H1 (cell line): ENCODE results near the gene MFAP4. TPM values are rescaled to one million over a fixed set of nuclear protein-coding genes. Genes with fewer than 3 reads are reported as not detected.

Experiments
- CTCF ChIA-PET: fragments of 300-600 bp; sonication (Branson Sonifier 250); formaldehyde crosslinking; loops from one replicate; lab custom pipeline; 2021; ENCODE audit not compliant: partially characterized antibody; lab: Charles Lee
- POLR2A ChIA-PET: fragments of 300-600 bp; sonication (Branson Sonifier 250); formaldehyde crosslinking; loops from one replicate; lab custom pipeline; 2021; ENCODE audit warnings: inconsistent platforms; ENCODE audit not compliant: partially characterized antibody; lab: Charles Lee
- DNase-seq, 2 experiments: peaks; one replicate each; pipeline versions ENCODE4 v3.0.0 to v3.0.0-alpha.2; 2010 to 2022; ENCODE audit warnings: low spot score in 2 of 2, low read depth in 1 of 2, mixed read lengths in 1 of 2
- FAIRE-seq: peaks from 2 replicates; lab custom pipeline; 2011; peaks lifted over from hg19 to GRCh38; lab: Jason Lieb, UNC
- H2AFZ ChIP-seq: 2 replicates; pipeline ENCODE4 v1.8.1; 2012; ENCODE audit warnings: low read length, inconsistent platforms
- H2AK5ac ChIP-seq: 2 replicates; pipeline ENCODE4 v1.6.1; 2013; ENCODE audit warnings: low read depth, low read length
- H2BK120ac ChIP-seq: replicated peaks from 2 replicates; pipeline ENCODE3; 2013; ENCODE audit warnings: low read depth, low read length, inconsistent platforms
- H2BK12ac ChIP-seq: 2 replicates; pipeline ENCODE4 v1.6.1; 2013; ENCODE audit warnings: low read depth, low read length
- H2BK15ac ChIP-seq: 2 replicates; pipeline ENCODE4 v1.6.1; 2013; ENCODE audit warnings: low read length
- H2BK20ac ChIP-seq: 2 replicates; pipeline ENCODE4 v1.6.1; 2013; ENCODE audit warnings: low read length
- H2BK5ac ChIP-seq: 2 replicates; pipeline ENCODE4 v1.6.1; 2013; ENCODE audit warnings: low read depth, low read length
- H3K14ac ChIP-seq: 2 replicates; pipeline ENCODE4 v1.6.1; 2013; ENCODE audit warnings: inconsistent platforms; ENCODE audit not compliant: insufficient read length
- H3K18ac ChIP-seq: 2 replicates; pipeline ENCODE4 v1.6.1; 2013; ENCODE audit warnings: low read length; ENCODE audit errors: extremely low read depth
- H3K23ac ChIP-seq: 2 replicates; pipeline ENCODE4 v1.6.1; 2013; ENCODE audit warnings: inconsistent platforms; ENCODE audit not compliant: insufficient read length
- H3K23me2 ChIP-seq: 2 replicates; pipeline ENCODE4 v1.6.1; 2013; ENCODE audit warnings: low read depth, low read length
- H3K27ac ChIP-seq: 2 replicates; pipeline ENCODE4 v1.6.1; 2011; ENCODE audit warnings: low read depth, low read length, inconsistent platforms
- H3K27me3 ChIP-seq, 4 experiments: replicated peaks in 1 of 4; 1 replicate in 1 of 4; 2 replicates in 3 of 4; pipeline versions ENCODE4 v1.6.1 to v1.8.1; 2011 to 2013; ENCODE audit warnings: low read length in 3 of 4, mild to moderate bottlenecking in 3 of 4, inconsistent platforms in 2 of 4, mixed read lengths in 2 of 4, moderate library complexity in 1 of 4; ENCODE audit not compliant: control insufficient read depth in 3 of 4, insufficient read depth in 3 of 4; ENCODE audit errors: extremely low read depth in 1 of 4
- H3K36me3 ChIP-seq, 4 experiments: 2 replicates each; pipeline versions ENCODE4 v1.6.1 to v1.8.1; 2011 to 2013; ENCODE audit warnings: mild to moderate bottlenecking in 4 of 4, low read length in 3 of 4, moderate library complexity in 2 of 4, control low read depth in 1 of 4, inconsistent platforms in 1 of 4; ENCODE audit not compliant: insufficient read depth in 4 of 4, control insufficient read depth in 2 of 4
- H3K4ac ChIP-seq: replicated peaks from 2 replicates; pipeline ENCODE3; 2013; ENCODE audit warnings: low read length, low read depth, mixed read lengths, inconsistent platforms; ENCODE audit not compliant: insufficient read length
- H3K4me1 ChIP-seq, 4 experiments: replicated peaks in 1 of 4; 1 replicate in 1 of 4; 2 replicates in 3 of 4; pipeline versions ENCODE4 v1.6.1 to v1.8.1; 2011 to 2013; ENCODE audit warnings: low read length in 3 of 4, inconsistent platforms in 2 of 4, mixed read lengths in 1 of 4; ENCODE audit not compliant: insufficient read depth in 4 of 4, control insufficient read depth in 3 of 4
- H3K4me2 ChIP-seq, 2 experiments: 2 replicates each; pipeline versions ENCODE4 v1.6.1 to v1.8.1; 2011 to 2013; ENCODE audit warnings: low read depth in 2 of 2, low read length in 2 of 2, control low read depth in 1 of 2, inconsistent platforms in 1 of 2, mild to moderate bottlenecking in 1 of 2; ENCODE audit not compliant: insufficient read depth in 1 of 2
- H3K4me3 ChIP-seq, 4 experiments: fragments of 200-600, 300-600 bp in 1 of 4; sonication (generic), shearing (Covaris generic), sonication (Bioruptor Twin) in 1 of 4; 2 replicates each; pipeline versions ENCODE4 v1.5.1 to v1.8.1; 2011 to 2016; ENCODE audit warnings: low read length in 4 of 4, low read depth in 3 of 4, control low read depth in 2 of 4, inconsistent platforms in 2 of 4, mild to moderate bottlenecking in 2 of 4, mixed read lengths in 1 of 4, moderate library complexity in 1 of 4; ENCODE audit not compliant: insufficient read depth in 2 of 4; ENCODE audit errors: extremely low read depth in 1 of 4
- H3K56ac ChIP-seq: replicated peaks from 2 replicates; pipeline ENCODE3; 2013; ENCODE audit warnings: low read depth, mild to moderate bottlenecking, mixed read lengths, low read length, inconsistent platforms; ENCODE audit not compliant: insufficient read length
- H3K79me1 ChIP-seq: 2 replicates; pipeline ENCODE4 v1.6.1; 2013; ENCODE audit warnings: low read depth, low read length, control low read depth
- H3K79me2 ChIP-seq, 2 experiments: 2 replicates each; pipeline versions ENCODE4 v1.6.1 to v1.8.1; 2012 to 2013; ENCODE audit warnings: low read length in 2 of 2, mild to moderate bottlenecking in 2 of 2, inconsistent platforms in 1 of 2; ENCODE audit not compliant: insufficient read depth in 2 of 2, control insufficient read depth in 1 of 2
- H3K9ac ChIP-seq, 4 experiments: replicated peaks in 1 of 4; 1 replicate in 1 of 4; 2 replicates in 3 of 4; pipeline versions ENCODE4 v1.6.1 to v1.8.1; 2011 to 2013; ENCODE audit warnings: low read depth in 3 of 4, low read length in 3 of 4, control low read depth in 2 of 4, mild to moderate bottlenecking in 2 of 4, moderate library complexity in 2 of 4, inconsistent platforms in 1 of 4; ENCODE audit errors: extremely low read depth in 1 of 4
- H3K9me3 ChIP-seq, 2 experiments: 2 replicates each; pipeline versions ENCODE4 v1.6.1 to v1.8.1; 2012 to 2013; ENCODE audit warnings: mild to moderate bottlenecking in 2 of 2, moderate library complexity in 2 of 2, control low read depth in 1 of 2, inconsistent platforms in 1 of 2, low read depth in 1 of 2, low read length in 1 of 2, mixed read lengths in 1 of 2; ENCODE audit not compliant: insufficient read depth in 2 of 2
- H4K20me1 ChIP-seq, 2 experiments: replicated peaks in 1 of 2; 2 replicates each; pipeline versions ENCODE3 to v1.8.1; 2011 to 2013; ENCODE audit warnings: inconsistent platforms in 2 of 2, low read length in 2 of 2, mild to moderate bottlenecking in 1 of 2; ENCODE audit not compliant: insufficient read depth in 2 of 2, control insufficient read depth in 1 of 2
- H4K5ac ChIP-seq: 2 replicates; pipeline ENCODE4 v1.6.1; 2013; ENCODE audit warnings: low read length, low read depth, mixed read lengths, inconsistent platforms; ENCODE audit not compliant: insufficient read length
- H4K8ac ChIP-seq: 2 replicates; pipeline ENCODE4 v1.8.0; 2013; ENCODE audit warnings: mild to moderate bottlenecking, moderate library complexity, low read length, inconsistent platforms; ENCODE audit not compliant: insufficient read depth; ENCODE audit errors: extremely low read depth
- H4K91ac ChIP-seq: replicated peaks from 2 replicates; pipeline ENCODE3; 2013; ENCODE audit warnings: low read length, mixed read lengths, inconsistent platforms; ENCODE audit not compliant: insufficient read length
- BCL11A ChIP-seq, 2 experiments: IDR thresholded peaks; one replicate each; pipeline ENCODE4 v1.6.1; 2011; ENCODE audit warnings: low read depth in 2 of 2, low read length in 2 of 2, mild to moderate bottlenecking in 2 of 2
- BRCA1 ChIP-seq: IDR thresholded peaks from 2 replicates; pipeline ENCODE4 v1.6.1; 2012; ENCODE audit warnings: low read depth, low read length, improper control_type of control experiment
- EZH2 ChIP-seq: fragments of 200-600 bp; sonication (generic); IDR thresholded peaks from 2 replicates; pipeline ENCODE4 v1.7.1; 2012; ENCODE audit warnings: low read depth, mild to moderate bottlenecking, moderate library complexity, low read length, inconsistent platforms; ENCODE audit not compliant: severe bottlenecking
- NANOG ChIP-seq: IDR thresholded peaks from 2 replicates; pipeline ENCODE4 v1.6.1; 2011; ENCODE audit warnings: low read length, low read depth, mild to moderate bottlenecking, inconsistent platforms; ENCODE audit not compliant: insufficient read depth, poor library complexity, severe bottlenecking
- SP4 ChIP-seq: IDR thresholded peaks from 2 replicates; pipeline ENCODE4 v1.6.1; 2012; ENCODE audit warnings: low read length, inconsistent platforms
- TAF1 ChIP-seq: IDR thresholded peaks from 2 replicates; pipeline ENCODE4 v1.6.1; 2011; ENCODE audit warnings: mild to moderate bottlenecking, low read depth, low read length
- TBP ChIP-seq: IDR thresholded peaks from 2 replicates; pipeline ENCODE4 v1.6.1; 2011; ENCODE audit warnings: low read depth, low read length, improper control_type of control experiment
- WGBS, 2 experiments: shearing (Covaris generic) in 1 of 2; methylation state at CpG; one replicate each; pipeline versions ENCODE4 v1.1.6 to v1.1.7; 2013 to 2015; ENCODE audit warnings: low lambda C conversion rate in 2 of 2, mixed read lengths in 2 of 2, inconsistent platforms in 1 of 2, low coverage in 1 of 2, missing lambda C conversion rate in 1 of 2; ENCODE audit not compliant: insufficient replicate concordance in 2 of 2, insufficient coverage in 1 of 2, insufficient read length in 1 of 2; ENCODE audit errors: extremely low coverage in 1 of 2, missing lambda C conversion rate in 1 of 2; 5-methylcytosine and 5-hydroxymethylcytosine counted together
- polyA plus RNA-seq, 7 experiments: library from polyadenylated mRNA; depleted of rRNA in 3 of 7; stranded (reverse) in 5 of 7; unstranded in 2 of 7; fragments of >200 nt in 5 of 7; fragments of 200-250 nt in 2 of 7; gene quantifications; 1 replicate in 5 of 7; 2 replicates in 1 of 7; 4 replicates in 1 of 7; pipeline versions ENCODE4 v1.2.1 to v1.2.3, GENCODE V29; 2011 to 2013; ENCODE audit warnings: missing spikeins in 2 of 7, mixed read lengths in 2 of 7
- total RNA-seq: library from RNA; stranded (reverse); fragmentation: NEBNext Ultra II Directional; extraction: Animal tissue kit (Norgen Biotek cat#: 25700); gene quantifications from 2 replicates; pipeline ENCODE4 v1.2.1, GENCODE V29; 2021

The MFAP4 gene
- total and polyA plus RNA-seq, 2 of the 8 experiments (the other 6 are each of a cell fraction or from before 2014, with no cell fraction given): 3.1 to 3.6 TPM

DNA sequence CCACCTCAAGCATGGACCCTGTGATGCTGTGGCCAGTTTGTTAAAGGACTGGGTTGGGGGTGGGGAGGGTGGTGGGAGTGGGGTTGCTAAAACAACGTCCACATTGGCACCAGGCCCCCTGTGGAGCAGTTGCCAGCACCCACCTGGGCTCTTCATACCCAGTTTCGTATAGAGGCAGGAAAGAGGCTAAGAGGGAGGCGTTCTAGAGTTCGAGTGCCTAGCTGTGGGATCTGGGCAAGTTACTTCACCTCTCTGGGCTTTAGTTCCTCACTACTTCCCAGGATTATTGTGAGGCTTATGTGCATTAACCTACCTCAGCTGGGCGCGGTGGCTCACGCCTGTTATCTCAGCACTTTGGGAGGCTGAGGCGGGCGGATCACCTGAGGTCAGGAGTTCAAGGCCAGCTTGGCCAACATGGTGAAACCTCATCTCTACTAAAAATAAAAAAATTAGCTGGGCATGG, 1.4 kb downstream of the MFAP4 start:
- Histone ChIP-seq H4K5ac (no peak overlapping the region), H3K14ac (no peak overlapping the region), H2BK20ac (no peak overlapping the region), H4K8ac (no peak overlapping the region), H3K4ac (no peak overlapping the region), H3K4me3 (no peak overlapping the region), H3K27ac (no peak overlapping the region), H2BK12ac (no peak overlapping the region), H3K36me3 (peaks cover 29 to 48% (median 36%) of the 10 kb centered on the region in 4 experiments), H3K4me2 (no peak overlapping the region), H3K9ac (no peak overlapping the region), H3K79me1 (peaks cover 5% of the 10 kb centered on the region), H2AFZ (no peak overlapping the region), H3K9me3 (no peaks in the 10 kb centered on the region), H4K20me1 (peaks cover 3 to 19% of the 10 kb centered on the region in 2 experiments), H2BK15ac (no peak overlapping the region), H2BK5ac (no peak overlapping the region), H3K23ac (no peak overlapping the region), H2BK120ac (no peak overlapping the region), H3K79me2 (peaks cover 0 to 9% of the 10 kb centered on the region in 2 experiments; a peak in 2 of 4 replicates), H3K56ac (no peak overlapping the region), H3K23me2 (peaks cover 3% of the 10 kb centered on the region; the same call in 1 of the 2 replicates), H4K91ac (no peak overlapping the region), H3K27me3 (no peaks in the 10 kb centered on the region), H2AK5ac (no peak overlapping the region), H3K18ac (no peak overlapping the region), H3K4me1 (peaks cover 4 to 16% (median 12%) of the 10 kb centered on the region in 4 experiments)
- DNase-seq (no peak), FAIRE-seq (no peak)
- ChIA-PET POLR2A (interaction anchor here (0.6 to 2.7 kb wide), 11 partner anchors 7 to 608 kb away, joined by 3 to 23 read pairs (median 5); partner anchors contain the start of gene MAPK7), CTCF (interaction anchor here (1.0 to 2.1 kb wide), 7 partner anchors 14 to 381 kb away, joined by 3 to 12 read pairs (median 5); partner anchors contain the start of gene B9D1)
- 85% methylated on average over 8 of the region's 9 CpGs; no CpG with 5 or more reads in 1 of the 2 experiments for WGBS, 2 experiments
- TF ChIP-seq BCL11A (IDR thresholded peaks at IDR 0.05; ENCODE audit: low read depth in 2 of 2, low read length in 2 of 2) (no peak), NANOG (no peak), SP4 (no peak), EZH2 (no peak), TBP (no peak), TAF1 (no peak), BRCA1 (no peak)
